Thyroid gland (tissue), 4 donors: Measurements from ENCODE around the gene GNG12.

Experiments used
- POLR2A ChIP-seq, 2 donors: fragments of 450-650 bp; IDR thresholded peaks; one replicate each; pipeline ENCODE4 v1.6.1; 2017; ENCODE audit warnings: antibody characterized with exemption in 2 of 2, mild to moderate bottlenecking in 2 of 2, moderate library complexity in 1 of 2
- TF ChIP-seq, protein P1 (sequence below), 6 experiments: fragments of 200-600 bp in 3 of 6; fragments of 450-650 bp in 3 of 6; sonication (generic) in 3 of 6; IDR thresholded peaks; one replicate each; pipeline ENCODE4 v1.5.1; 2016 to 2019; ENCODE audit warnings: antibody characterized with exemption in 6 of 6, mild to moderate bottlenecking in 2 of 6, inconsistent platforms in 1 of 6, moderate library complexity in 1 of 6

DNA sequence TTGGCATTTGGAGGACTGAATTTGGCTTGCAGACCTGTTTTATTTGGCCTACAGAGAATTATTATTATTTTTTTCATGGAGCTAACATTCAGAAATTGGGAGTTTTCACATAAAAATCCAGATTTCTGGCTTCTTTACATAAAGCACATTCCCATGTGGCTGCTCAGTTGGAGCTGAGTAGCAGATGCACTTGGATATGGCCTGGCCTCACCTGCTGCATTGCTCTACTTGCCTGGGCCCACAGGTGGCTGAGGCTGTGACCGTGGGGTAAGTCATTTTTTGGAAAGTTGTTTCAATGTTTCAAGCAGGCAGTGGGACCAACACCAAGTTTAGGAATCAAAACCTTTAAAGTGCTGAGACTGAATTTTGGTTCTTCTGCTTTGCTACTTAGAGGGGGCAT is 91.5 kb downstream of the GNG12 start:
- TF ChIP-seq, protein P1, sequence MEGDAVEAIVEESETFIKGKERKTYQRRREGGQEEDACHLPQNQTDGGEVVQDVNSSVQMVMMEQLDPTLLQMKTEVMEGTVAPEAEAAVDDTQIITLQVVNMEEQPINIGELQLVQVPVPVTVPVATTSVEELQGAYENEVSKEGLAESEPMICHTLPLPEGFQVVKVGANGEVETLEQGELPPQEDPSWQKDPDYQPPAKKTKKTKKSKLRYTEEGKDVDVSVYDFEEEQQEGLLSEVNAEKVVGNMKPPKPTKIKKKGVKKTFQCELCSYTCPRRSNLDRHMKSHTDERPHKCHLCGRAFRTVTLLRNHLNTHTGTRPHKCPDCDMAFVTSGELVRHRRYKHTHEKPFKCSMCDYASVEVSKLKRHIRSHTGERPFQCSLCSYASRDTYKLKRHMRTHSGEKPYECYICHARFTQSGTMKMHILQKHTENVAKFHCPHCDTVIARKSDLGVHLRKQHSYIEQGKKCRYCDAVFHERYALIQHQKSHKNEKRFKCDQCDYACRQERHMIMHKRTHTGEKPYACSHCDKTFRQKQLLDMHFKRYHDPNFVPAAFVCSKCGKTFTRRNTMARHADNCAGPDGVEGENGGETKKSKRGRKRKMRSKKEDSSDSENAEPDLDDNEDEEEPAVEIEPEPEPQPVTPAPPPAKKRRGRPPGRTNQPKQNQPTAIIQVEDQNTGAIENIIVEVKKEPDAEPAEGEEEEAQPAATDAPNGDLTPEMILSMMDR (IDR thresholded peaks at IDR 0.05), result no peak
- TF ChIP-seq POLR2A (IDR thresholded peaks at IDR 0.05), result no peak
